K562 (cell line): ENCODE measurements around the gene PFKL. TPM values are rescaled to one million over a fixed set of nuclear protein-coding genes. Genes with fewer than 3 reads are reported as not detected.

Source experiments
- ATAC-seq: fragments of 200-7000 bp; cut with Tn5 transposase; 3 replicates; pipeline ENCODE4 v1.9.1; 2020; ENCODE audit warnings: moderate library complexity
- BruUV-seq: library from RNA; stranded (reverse); fragments of 400-500 nt; replicated peaks from 2 replicates; lab custom pipeline; 2021; lab: Mats Ljungman, UMichigan
- CTCF ChIA-PET: fragments of 300-600 bp; formaldehyde crosslinking; extraction: SDS; loops from one replicate; lab custom pipeline; 2021; ENCODE audit warnings: low intra/inter-chr PET ratio; lab: Yijun Ruan, JAX
- POLR2A ChIA-PET: fragments of 300-600, 350-650 bp; sonication (Branson Sonifier 250); formaldehyde crosslinking; extraction: SDS; loops from one replicate; lab custom pipeline; 2021; ENCODE audit warnings: antibody characterized with exemption, inconsistent platforms; lab: Yijun Ruan, JAX
- DNase-seq, 4 experiments: peaks; one replicate each; pipeline versions ENCODE4 v3.0.0 to v3.0.0-alpha.2; 2011 to 2018; ENCODE audit warnings: low spot score in 3 of 4, mixed read lengths in 3 of 4; ENCODE audit errors: extremely low read depth in 1 of 4
- FAIRE-seq: peaks from 2 replicates; lab custom pipeline; 2011; peaks lifted over from hg19 to GRCh38; lab: Jason Lieb, UNC
- H2AFZ ChIP-seq: 2 replicates; pipeline ENCODE4 v1.6.0; 2011; ENCODE audit warnings: low read depth, low read length, control low read depth, inconsistent platforms
- H3K27ac ChIP-seq: fragments of 200-600 bp; 3 replicates; pipeline ENCODE4 v1.8.0; 2011; ENCODE audit warnings: low read depth, mild to moderate bottlenecking, control low read depth, inconsistent platforms, low read length, moderate library complexity, mixed read lengths; ENCODE audit errors: extremely low read depth
- H3K27me3 ChIP-seq, 2 experiments: fragments of 300-600 bp in 1 of 2; 2 replicates in 1 of 2; 3 replicates in 1 of 2; pipeline versions ENCODE4 v1.6.0 to v1.8.0; 2011; ENCODE audit warnings: inconsistent platforms in 2 of 2, low read length in 2 of 2, mild to moderate bottlenecking in 1 of 2, mixed read lengths in 1 of 2, moderate library complexity in 1 of 2; ENCODE audit not compliant: control insufficient read depth in 2 of 2, insufficient read depth in 2 of 2
- H3K36me3 ChIP-seq: fragments of 300-600 bp; 3 replicates; pipeline ENCODE4 v1.8.0; 2011; ENCODE audit warnings: mild to moderate bottlenecking, low read length, inconsistent platforms; ENCODE audit not compliant: control insufficient read depth, insufficient read depth
- H3K4me1 ChIP-seq, 2 experiments: fragments of 200-600 bp in 1 of 2; replicated peaks in 1 of 2; 2 replicates in 1 of 2; 3 replicates in 1 of 2; pipeline versions ENCODE4 v1.5.1 to v1.8.0; 2011; ENCODE audit warnings: inconsistent platforms in 2 of 2, low read length in 2 of 2, mild to moderate bottlenecking in 1 of 2, mixed read lengths in 1 of 2, moderate library complexity in 1 of 2; ENCODE audit not compliant: control insufficient read depth in 2 of 2, insufficient read depth in 2 of 2
- H3K4me2 ChIP-seq: 2 replicates; pipeline ENCODE4 v1.6.1; 2011; ENCODE audit warnings: low read length, control low read depth, inconsistent platforms, mixed read lengths; ENCODE audit not compliant: insufficient read depth
- H3K4me3 ChIP-seq: fragments of 200-600 bp; sonication (generic), shearing (Covaris generic); 2 replicates; pipeline ENCODE4 v1.5.1; 2016; ENCODE audit warnings: control low read depth, inconsistent platforms
- H3K79me2 ChIP-seq: fragments of 200-600 bp; 3 replicates; pipeline ENCODE4 v1.8.0; 2011; ENCODE audit warnings: low read length, inconsistent platforms; ENCODE audit not compliant: control insufficient read depth, insufficient read depth
- H3K9ac ChIP-seq, 2 experiments: 2 replicates each; pipeline versions ENCODE4 v1.6.0 to v1.6.1; 2011; ENCODE audit warnings: low read depth in 2 of 2, low read length in 2 of 2, control low read depth in 1 of 2, inconsistent platforms in 1 of 2, mild to moderate bottlenecking in 1 of 2, mixed read lengths in 1 of 2; ENCODE audit not compliant: insufficient read depth in 1 of 2
- H3K9me1 ChIP-seq: one replicate; pipeline ENCODE4 v1.6.0; 2011; ENCODE audit warnings: inconsistent platforms, mild to moderate bottlenecking, low read length, moderate library complexity; ENCODE audit not compliant: control insufficient read depth, insufficient read depth
- H3K9me3 ChIP-seq: replicated peaks from 2 replicates; pipeline ENCODE4 v1.5.1; 2011; ENCODE audit warnings: low read depth, low read length, inconsistent platforms; ENCODE audit not compliant: control insufficient read depth, insufficient read depth
- H4K20me1 ChIP-seq: replicated peaks from 2 replicates; pipeline ENCODE4 v1.6.1; 2011; ENCODE audit warnings: low read length, inconsistent platforms, mixed read lengths; ENCODE audit not compliant: control insufficient read depth, insufficient read depth
- BCOR ChIP-seq: fragments of 450-650 bp; IDR thresholded peaks from 2 replicates; pipeline ENCODE4 v1.6.1; 2016
- ELF4 ChIP-seq: fragments of 450-650 bp; formaldehyde crosslinking; IDR thresholded peaks from 2 replicates; pipeline ENCODE4 v1.4.0; 2022; ENCODE audit warnings: missing genetic modification characterization
- GTF2E2 ChIP-seq: fragments of 200-800 bp; sonication (Bioruptor generic); IDR thresholded peaks from 2 replicates; pipeline ENCODE4 v1.6.1; 2016; ENCODE audit warnings: missing genetic modification characterization, missing compliant biosample characterization
- MED1 ChIP-seq: sonication (generic); formaldehyde crosslinking; IDR thresholded peaks from 2 replicates; pipeline ENCODE4 v1.8.1; 2023; ENCODE audit warnings: missing genetic modification reagents, borderline replicate concordance
- THRB ChIP-seq: fragments of 450-650 bp; formaldehyde crosslinking; conservative IDR thresholded peaks from 2 replicates; pipeline ENCODE4 v1.4.0; 2022; ENCODE audit warnings: mild to moderate bottlenecking, missing genetic modification characterization
- ZBED1 ChIP-seq: IDR thresholded peaks from 2 replicates; pipeline ENCODE4 v1.6.1; 2014
- ZNF146 ChIP-seq: IDR thresholded peaks from one replicate; pipeline ENCODE4 v1.6.1; 2018; ENCODE audit warnings: missing compliant biosample characterization; ENCODE audit not compliant: unreplicated experiment
- WGBS: fragments of 100-300 bp; shearing (Covaris generic); methylation state at CpG from one replicate; pipeline ENCODE4 v1.1.6; 2016; ENCODE audit warnings: low coverage, mixed read lengths; ENCODE audit not compliant: insufficient coverage; ENCODE audit errors: missing lambda C conversion rate; 5-methylcytosine and 5-hydroxymethylcytosine counted together
- in situ Hi-C: fragments of 300-500 bp; cut with MboI; formaldehyde crosslinking; loops from 4 replicates; pipeline ENCODE4 v1.15.0; 2018; ENCODE audit warnings: inconsistent platforms, mixed read lengths
- intact Hi-C: fragments of 100-400 bp; cut with micrococcal nuclease; formaldehyde crosslinking; loops from 2 replicates; pipeline ENCODE4 v1.14.2; 2022
- polyA plus RNA-seq, 8 experiments: library from polyadenylated mRNA; depleted of rRNA in 4 of 8; stranded (reverse) in 5 of 8; unstranded in 3 of 8; fragments of >200 nt; fragmentation: Nextera tagmentation in 2 of 8; fragmentation: Illumina TruSeq in 1 of 8; extraction: Ambion mirVana in 2 of 8; extraction: Trizol in 1 of 8; gene quantifications; 2 replicates each; pipeline versions ENCODE4 v1.2.1 to v1.2.3, GENCODE V29; 2011 to 2014; ENCODE audit warnings: inconsistent platforms in 1 of 8, missing spikeins in 1 of 8
- total RNA-seq, 7 experiments: library from RNA; depleted of rRNA in 6 of 7; stranded (reverse); fragments of >200 nt in 6 of 7; fragmentation: Illumina TruSeq in 2 of 7; extraction: Trizol in 2 of 7; gene quantifications; 2 replicates each; pipeline versions ENCODE4 v1.2.1 to v1.2.3, GENCODE V29; 2011 to 2021; ENCODE audit warnings: low replicate concordance in 1 of 7
- TF ChIP-seq, protein P1 (sequence below): sonication (generic); formaldehyde crosslinking; IDR thresholded peaks from 2 replicates; pipeline ENCODE4 v1.8.0; 2022; ENCODE audit warnings: missing genetic modification reagents, mild to moderate bottlenecking, moderate library complexity, borderline replicate concordance
- TF ChIP-seq, protein P2 (sequence below): fragments of 450-650 bp; IDR thresholded peaks from 2 replicates; pipeline ENCODE4 v1.6.1; 2016; ENCODE audit warnings: mild to moderate bottlenecking, moderate library complexity

PFKL gene
- total and polyA plus RNA-seq, 9 of the 15 experiments (the other 6 are each of a cell fraction or from before 2014, with no cell fraction given) = 1.1 to 124 (median 45.6) TPM

- no peak for ATAC-seq
- Histone ChIP-seq H3K79me2 (peaks cover 29% of the 10 kb centered on the region), H3K9me1 (peaks cover 11% of the 10 kb centered on the region), H4K20me1 (peaks cover 22% of the 10 kb centered on the region), H3K9ac (no peak overlapping the region), H3K4me1 (peaks cover 13 to 73% of the 10 kb centered on the region in 2 experiments), H3K4me3 (no peak overlapping the region), H3K4me2 (no peak overlapping the region), H3K9me3 (no peaks in the 10 kb centered on the region), H3K27ac (no peak overlapping the region), H2AFZ (no peak overlapping the region), H3K36me3 (no peaks in the 10 kb centered on the region; the same call in 2 of the 3 replicates), H3K27me3 (0 out of 5 replicates have a peak, but pooled peaks cover 0 to 4% of the 10 kb centered on the region in 2 experiments)
- no TSS peak for BruUV-seq
- POLR2A ChIA-PET = interaction anchor here (0.7 to 1.2 kb wide), 3 partner anchors 39 to 1340 kb away, joined by 3 to 5 read pairs (median 3); no protein-coding TSS in a partner anchor
- 72% methylated on average over 2 of the region's 2 CpGs for WGBS
- intact Hi-C loops (no loop called here), in situ Hi-C loops (loop anchor here (25.0 kb wide), 1 partner anchor 136 kb away; no protein-coding TSS in a partner anchor)
- CTCF ChIA-PET = interaction anchor here (0.8 to 0.9 kb wide), 2 partner anchors 30 to 360 kb away, joined by 3 to 4 read pairs; no protein-coding TSS in a partner anchor
- DNase-seq = peak in 1 of 4 experiments; percentile 24
- FAIRE-seq = no peak
- peak; percentile 99 for TF ChIP-seq ZNF146 (CRISPR knock-in tag)
- TF ChIP-seq BCOR = 0 out of 2 replicates have a peak, but pooled peaks have one; percentile 64
- TF ChIP-seq THRB = no peak
- TF ChIP-seq, protein P1, sequence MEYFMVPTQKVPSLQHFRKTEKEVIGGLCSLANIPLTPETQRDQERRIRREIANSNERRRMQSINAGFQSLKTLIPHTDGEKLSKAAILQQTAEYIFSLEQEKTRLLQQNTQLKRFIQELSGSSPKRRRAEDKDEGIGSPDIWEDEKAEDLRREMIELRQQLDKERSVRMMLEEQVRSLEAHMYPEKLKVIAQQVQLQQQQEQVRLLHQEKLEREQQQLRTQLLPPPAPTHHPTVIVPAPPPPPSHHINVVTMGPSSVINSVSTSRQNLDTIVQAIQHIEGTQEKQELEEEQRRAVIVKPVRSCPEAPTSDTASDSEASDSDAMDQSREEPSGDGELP (CRISPR knock-in tag) = no peak
- no peak for TF ChIP-seq ZBED1
- TF ChIP-seq ELF4 (CRISPR knock-in tag) = no peak
- no peak for TF ChIP-seq GTF2E2
- TF ChIP-seq, protein P2, sequence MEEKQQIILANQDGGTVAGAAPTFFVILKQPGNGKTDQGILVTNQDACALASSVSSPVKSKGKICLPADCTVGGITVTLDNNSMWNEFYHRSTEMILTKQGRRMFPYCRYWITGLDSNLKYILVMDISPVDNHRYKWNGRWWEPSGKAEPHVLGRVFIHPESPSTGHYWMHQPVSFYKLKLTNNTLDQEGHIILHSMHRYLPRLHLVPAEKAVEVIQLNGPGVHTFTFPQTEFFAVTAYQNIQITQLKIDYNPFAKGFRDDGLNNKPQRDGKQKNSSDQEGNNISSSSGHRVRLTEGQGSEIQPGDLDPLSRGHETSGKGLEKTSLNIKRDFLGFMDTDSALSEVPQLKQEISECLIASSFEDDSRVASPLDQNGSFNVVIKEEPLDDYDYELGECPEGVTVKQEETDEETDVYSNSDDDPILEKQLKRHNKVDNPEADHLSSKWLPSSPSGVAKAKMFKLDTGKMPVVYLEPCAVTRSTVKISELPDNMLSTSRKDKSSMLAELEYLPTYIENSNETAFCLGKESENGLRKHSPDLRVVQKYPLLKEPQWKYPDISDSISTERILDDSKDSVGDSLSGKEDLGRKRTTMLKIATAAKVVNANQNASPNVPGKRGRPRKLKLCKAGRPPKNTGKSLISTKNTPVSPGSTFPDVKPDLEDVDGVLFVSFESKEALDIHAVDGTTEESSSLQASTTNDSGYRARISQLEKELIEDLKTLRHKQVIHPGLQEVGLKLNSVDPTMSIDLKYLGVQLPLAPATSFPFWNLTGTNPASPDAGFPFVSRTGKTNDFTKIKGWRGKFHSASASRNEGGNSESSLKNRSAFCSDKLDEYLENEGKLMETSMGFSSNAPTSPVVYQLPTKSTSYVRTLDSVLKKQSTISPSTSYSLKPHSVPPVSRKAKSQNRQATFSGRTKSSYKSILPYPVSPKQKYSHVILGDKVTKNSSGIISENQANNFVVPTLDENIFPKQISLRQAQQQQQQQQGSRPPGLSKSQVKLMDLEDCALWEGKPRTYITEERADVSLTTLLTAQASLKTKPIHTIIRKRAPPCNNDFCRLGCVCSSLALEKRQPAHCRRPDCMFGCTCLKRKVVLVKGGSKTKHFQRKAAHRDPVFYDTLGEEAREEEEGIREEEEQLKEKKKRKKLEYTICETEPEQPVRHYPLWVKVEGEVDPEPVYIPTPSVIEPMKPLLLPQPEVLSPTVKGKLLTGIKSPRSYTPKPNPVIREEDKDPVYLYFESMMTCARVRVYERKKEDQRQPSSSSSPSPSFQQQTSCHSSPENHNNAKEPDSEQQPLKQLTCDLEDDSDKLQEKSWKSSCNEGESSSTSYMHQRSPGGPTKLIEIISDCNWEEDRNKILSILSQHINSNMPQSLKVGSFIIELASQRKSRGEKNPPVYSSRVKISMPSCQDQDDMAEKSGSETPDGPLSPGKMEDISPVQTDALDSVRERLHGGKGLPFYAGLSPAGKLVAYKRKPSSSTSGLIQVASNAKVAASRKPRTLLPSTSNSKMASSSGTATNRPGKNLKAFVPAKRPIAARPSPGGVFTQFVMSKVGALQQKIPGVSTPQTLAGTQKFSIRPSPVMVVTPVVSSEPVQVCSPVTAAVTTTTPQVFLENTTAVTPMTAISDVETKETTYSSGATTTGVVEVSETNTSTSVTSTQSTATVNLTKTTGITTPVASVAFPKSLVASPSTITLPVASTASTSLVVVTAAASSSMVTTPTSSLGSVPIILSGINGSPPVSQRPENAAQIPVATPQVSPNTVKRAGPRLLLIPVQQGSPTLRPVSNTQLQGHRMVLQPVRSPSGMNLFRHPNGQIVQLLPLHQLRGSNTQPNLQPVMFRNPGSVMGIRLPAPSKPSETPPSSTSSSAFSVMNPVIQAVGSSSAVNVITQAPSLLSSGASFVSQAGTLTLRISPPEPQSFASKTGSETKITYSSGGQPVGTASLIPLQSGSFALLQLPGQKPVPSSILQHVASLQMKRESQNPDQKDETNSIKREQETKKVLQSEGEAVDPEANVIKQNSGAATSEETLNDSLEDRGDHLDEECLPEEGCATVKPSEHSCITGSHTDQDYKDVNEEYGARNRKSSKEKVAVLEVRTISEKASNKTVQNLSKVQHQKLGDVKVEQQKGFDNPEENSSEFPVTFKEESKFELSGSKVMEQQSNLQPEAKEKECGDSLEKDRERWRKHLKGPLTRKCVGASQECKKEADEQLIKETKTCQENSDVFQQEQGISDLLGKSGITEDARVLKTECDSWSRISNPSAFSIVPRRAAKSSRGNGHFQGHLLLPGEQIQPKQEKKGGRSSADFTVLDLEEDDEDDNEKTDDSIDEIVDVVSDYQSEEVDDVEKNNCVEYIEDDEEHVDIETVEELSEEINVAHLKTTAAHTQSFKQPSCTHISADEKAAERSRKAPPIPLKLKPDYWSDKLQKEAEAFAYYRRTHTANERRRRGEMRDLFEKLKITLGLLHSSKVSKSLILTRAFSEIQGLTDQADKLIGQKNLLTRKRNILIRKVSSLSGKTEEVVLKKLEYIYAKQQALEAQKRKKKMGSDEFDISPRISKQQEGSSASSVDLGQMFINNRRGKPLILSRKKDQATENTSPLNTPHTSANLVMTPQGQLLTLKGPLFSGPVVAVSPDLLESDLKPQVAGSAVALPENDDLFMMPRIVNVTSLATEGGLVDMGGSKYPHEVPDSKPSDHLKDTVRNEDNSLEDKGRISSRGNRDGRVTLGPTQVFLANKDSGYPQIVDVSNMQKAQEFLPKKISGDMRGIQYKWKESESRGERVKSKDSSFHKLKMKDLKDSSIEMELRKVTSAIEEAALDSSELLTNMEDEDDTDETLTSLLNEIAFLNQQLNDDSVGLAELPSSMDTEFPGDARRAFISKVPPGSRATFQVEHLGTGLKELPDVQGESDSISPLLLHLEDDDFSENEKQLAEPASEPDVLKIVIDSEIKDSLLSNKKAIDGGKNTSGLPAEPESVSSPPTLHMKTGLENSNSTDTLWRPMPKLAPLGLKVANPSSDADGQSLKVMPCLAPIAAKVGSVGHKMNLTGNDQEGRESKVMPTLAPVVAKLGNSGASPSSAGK = no peak
- TF ChIP-seq MED1 (CRISPR knock-in tag) = 0 out of 2 replicates have a peak, but pooled peaks have one; percentile 39
Observed at GRCh38 chr21:44298301-44298700, 1.6 kb upstream of the PFKL start.
